CD14-positive monocyte (primary cell): ENCODE results near the gene GREB1L. TPM values are rescaled to one million over a fixed set of nuclear protein-coding genes. Genes with fewer than 3 reads are reported as not detected.

ENCODE experiments used
- DNase-seq, 3 donors: peaks; one replicate each; pipeline ENCODE4 v3.0.0-alpha.2; 2011 to 2022
- H2AFZ ChIP-seq: 2 replicates; pipeline ENCODE4 v1.6.0; 2012; ENCODE audit warnings: mild to moderate bottlenecking, low read depth, low read length, inconsistent platforms; ENCODE audit not compliant: insufficient read depth, poor library complexity, severe bottlenecking
- H3K27ac ChIP-seq, 2 donors: 1 replicate in 1 of 2; 2 replicates in 1 of 2; pipeline ENCODE4 v1.5.1; 2012 to 2013; ENCODE audit warnings: low read length in 2 of 2, control low read depth in 1 of 2, inconsistent platforms in 1 of 2, low read depth in 1 of 2, mild to moderate bottlenecking in 1 of 2
- H3K27me3 ChIP-seq, 2 donors: one replicate each; pipeline versions ENCODE4 v1.6.0 to v1.6.1; 2011 to 2013; ENCODE audit warnings: low read length in 2 of 2; ENCODE audit not compliant: control insufficient read depth in 2 of 2, insufficient read depth in 2 of 2
- H3K36me3 ChIP-seq, 2 donors: replicated peaks in 1 of 2; 1 replicate in 1 of 2; 2 replicates in 1 of 2; pipeline versions ENCODE4 v1.5.1 to v1.6.1; 2012 to 2013; ENCODE audit warnings: low read length in 2 of 2, control low read depth in 1 of 2, inconsistent platforms in 1 of 2, mild to moderate bottlenecking in 1 of 2; ENCODE audit not compliant: insufficient read depth in 2 of 2, control insufficient read depth in 1 of 2
- H3K4me1 ChIP-seq, 2 donors: 1 replicate in 1 of 2; 2 replicates in 1 of 2; pipeline versions ENCODE4 v1.5.1 to v1.6.1; 2012 to 2013; ENCODE audit warnings: low read length in 2 of 2, control low read depth in 1 of 2, inconsistent platforms in 1 of 2, mild to moderate bottlenecking in 1 of 2, moderate library complexity in 1 of 2; ENCODE audit not compliant: insufficient read depth in 2 of 2, control insufficient read depth in 1 of 2
- H3K4me2 ChIP-seq: replicated peaks from 2 replicates; pipeline ENCODE3; 2012; ENCODE audit warnings: low read length, moderate library complexity, mild to moderate bottlenecking; ENCODE audit not compliant: poor library complexity, severe bottlenecking; ENCODE audit errors: extremely low read depth
- H3K4me3 ChIP-seq, 3 experiments: fragments of 200-600 bp in 1 of 3; sonication (generic) in 1 of 3; replicated peaks in 1 of 3; 1 replicate in 2 of 3; 2 replicates in 1 of 3; pipeline ENCODE4 v1.5.1; 2011 to 2013; ENCODE audit warnings: low read length in 3 of 3, mild to moderate bottlenecking in 3 of 3, control low read depth in 2 of 3, low read depth in 2 of 3, inconsistent platforms in 1 of 3, moderate library complexity in 1 of 3
- H3K79me2 ChIP-seq: 2 replicates; pipeline ENCODE4 v1.6.0; 2012; ENCODE audit warnings: mild to moderate bottlenecking, control low read depth, inconsistent platforms, low read length, moderate library complexity; ENCODE audit not compliant: insufficient read depth
- H3K9ac ChIP-seq: 2 replicates; pipeline ENCODE4 v1.6.0; 2017; ENCODE audit warnings: low read length, mild to moderate bottlenecking; ENCODE audit not compliant: insufficient read depth, poor library complexity, severe bottlenecking
- H3K9me3 ChIP-seq, 2 donors: replicated peaks in 1 of 2; 1 replicate in 1 of 2; 2 replicates in 1 of 2; pipeline versions ENCODE4 v1.5.1 to v1.6.1; 2012 to 2013; ENCODE audit warnings: low read length in 2 of 2, control low read depth in 1 of 2; ENCODE audit not compliant: control insufficient read depth in 1 of 2, insufficient read depth in 1 of 2
- H4K20me1 ChIP-seq: 2 replicates; pipeline ENCODE4 v1.6.0; 2012; ENCODE audit warnings: mild to moderate bottlenecking, low read length, control low read depth, moderate library complexity; ENCODE audit not compliant: insufficient read depth
- H3K27ac Mint-ChIP-seq, 7 donors: one replicate each; pipeline ENCODE4 v1.8.0; 2020; ENCODE audit warnings: mild to moderate bottlenecking in 7 of 7, mixed read lengths in 7 of 7, moderate library complexity in 6 of 7, inconsistent platforms in 2 of 7
- H3K27me3 Mint-ChIP-seq, 3 donors: one replicate each; pipeline ENCODE4 v1.8.0; 2021 to 2022; ENCODE audit warnings: low read depth in 3 of 3, mild to moderate bottlenecking in 3 of 3, mixed read lengths in 3 of 3, moderate library complexity in 3 of 3, inconsistent platforms in 1 of 3
- H3K36me3 Mint-ChIP-seq, 2 donors: one replicate each; pipeline ENCODE4 v1.8.0; 2020; ENCODE audit warnings: mixed read lengths in 2 of 2, inconsistent platforms in 1 of 2, mild to moderate bottlenecking in 1 of 2
- H3K4me1 Mint-ChIP-seq: one replicate; pipeline ENCODE4 v1.8.0; 2020; ENCODE audit warnings: mild to moderate bottlenecking, mixed read lengths
- H3K4me3 Mint-ChIP-seq, 2 donors: one replicate each; pipeline ENCODE4 v1.8.0; 2020; ENCODE audit warnings: mild to moderate bottlenecking in 2 of 2, mixed read lengths in 2 of 2, moderate library complexity in 1 of 2
- H3K9me3 Mint-ChIP-seq, 7 donors: one replicate each; pipeline ENCODE4 v1.8.0; 2020 to 2022; ENCODE audit warnings: mixed read lengths in 7 of 7, mild to moderate bottlenecking in 6 of 7, moderate library complexity in 6 of 7, inconsistent platforms in 2 of 7
- CTCF ChIP-seq: fragments of 200-600 bp; IDR thresholded peaks from one replicate; pipeline ENCODE4 v1.8.0; 2022; ENCODE audit warnings: antibody characterized with exemption, mild to moderate bottlenecking
- WGBS: methylation state at CpG from one replicate; pipeline ENCODE4 v1.1.5; 2013; ENCODE audit warnings: missing lambda C conversion rate; ENCODE audit not compliant: insufficient coverage; 5-methylcytosine and 5-hydroxymethylcytosine counted together
- intact Hi-C, 2 donors: fragments of 100-400 bp; cut with micrococcal nuclease; formaldehyde crosslinking; loops; one replicate each; pipeline versions ENCODE4 v1.15.0 to v1.15.1; 2023
- polyA plus RNA-seq, 3 donors: library from polyadenylated mRNA; depleted of rRNA in 1 of 3; unstranded in 2 of 3; stranded (reverse) in 1 of 3; fragments of 300-500 nt in 2 of 3; fragments of >200 nt in 1 of 3; fragmentation: Illumina TruSeq in 2 of 3; gene quantifications; 1 replicate in 2 of 3; 2 replicates in 1 of 3; pipeline ENCODE4 v1.2.3, GENCODE V29; 2012 to 2021

The GREB1L gene
- polyA plus RNA-seq, 3 donors: 0.02 to 0.03 TPM; not detected in 1

- Histone ChIP-seq H2AFZ (no peak overlapping the region), H3K4me1 (no peaks in the 10 kb centered on the region), H3K79me2 (no peaks in the 10 kb centered on the region), H3K9me3 (no peaks in the 10 kb centered on the region), H4K20me1 (no peaks in the 10 kb centered on the region), H3K4me2 (no peak overlapping the region), H3K4me3 (no peak overlapping the region), H3K9ac (no peak overlapping the region), H3K36me3 (no peaks in the 10 kb centered on the region), H3K27ac (no peak overlapping the region), H3K27me3 (peaks cover 2 to 3% of the 10 kb centered on the region in 2 donors)
- Mint-ChIP-seq H3K27ac (no peak overlapping the region), H3K36me3 (no peaks in the 10 kb centered on the region), H3K27me3 (peaks cover 0 to 8% (median 4%) of the 10 kb centered on the region in 3 donors), H3K4me3 (no peak overlapping the region), H3K9me3 (no peaks in the 10 kb centered on the region), H3K4me1 (no peaks in the 10 kb centered on the region)
- WGBS: no CpG with 5 or more reads among the region's 2 CpGs
- DNase-seq: no peak
- no peak for TF ChIP-seq CTCF
- intact Hi-C loops: no loop called here
Observed at GRCh38 chr18:21262244-21262643, 20.2 kb downstream of the GREB1L start.

- H3K36me3 Mint-ChIP-seq: no peaks in the 10 kb centered on the region
- Histone ChIP-seq H3K4me2 (no peak overlapping the region), H2AFZ (no peak overlapping the region), H3K27me3 (peaks cover 2 to 3% of the 10 kb centered on the region in 2 donors), H3K36me3 (no peaks in the 10 kb centered on the region), H3K4me3 (no peak overlapping the region), H3K4me1 (no peaks in the 10 kb centered on the region), H3K79me2 (no peaks in the 10 kb centered on the region), H3K9me3 (no peaks in the 10 kb centered on the region), H4K20me1 (no peaks in the 10 kb centered on the region), H3K9ac (no peak overlapping the region), H3K27ac (no peak overlapping the region)
- intact Hi-C loops: no loop called here
- no peak overlapping the region for H3K4me3 Mint-ChIP-seq
- TF ChIP-seq CTCF: no peak
- H3K27ac Mint-ChIP-seq: no peak overlapping the region
- H3K9me3 Mint-ChIP-seq: no peaks in the 10 kb centered on the region
- no CpG with 5 or more reads among the region's 2 CpGs for WGBS
- H3K4me1 Mint-ChIP-seq: no peaks in the 10 kb centered on the region
- no peak for DNase-seq
- peaks cover 0 to 6% (median 4%) of the 10 kb centered on the region in 3 donors for H3K27me3 Mint-ChIP-seq
Observed at GRCh38 chr18:21262979-21263378, 20.9 kb downstream of the GREB1L start.
